ENCODE data around the gene ACOT8. TPM values are rescaled to one million over a fixed set of nuclear protein-coding genes. Genes with fewer than 3 reads are reported as not detected.

The ACOT8 gene
- total and polyA plus RNA-seq, 2 of the 4 experiments (the other 2 are of a cell fraction), result 29.8 to 47.5 TPM

- Histone ChIP-seq H2BK5ac (ENCODE audit: low read depth, low read length, poor library complexity, severe bottlenecking) (no peak overlapping the region), H3K4me3 (ENCODE audit: insufficient read depth, low read depth, low read length) (no peak overlapping the region), H3K18ac (ENCODE audit: low read depth, low read length) (no peak overlapping the region), H4K20me1 (ENCODE audit: insufficient read depth, low read length) (no peaks in the 10 kb centered on the region), H3K27me3 (ENCODE audit: control insufficient read depth, insufficient read depth, low read length) (peaks cover 2% of the 10 kb centered on the region; the same call in 1 of the 2 replicates), H3K4me2 (ENCODE audit: low read depth, low read length) (no peak overlapping the region), H3K9me1 (ENCODE audit: insufficient read depth, low read length) (no peaks in the 10 kb centered on the region), H3K36me3 (ENCODE audit: control insufficient read depth, insufficient read depth, low read length) (no peaks in the 10 kb centered on the region), H3K56ac (ENCODE audit: extremely low read depth, insufficient read depth, low read length) (no peak overlapping the region), H2AK5ac (ENCODE audit: low read depth, low read length) (no peak overlapping the region), H2AFZ (replicated peaks; ENCODE audit: low read length, poor library complexity) (no peak overlapping the region), H3K14ac (replicated peaks; ENCODE audit: low read depth, low read length) (no peak overlapping the region), H2BK15ac (ENCODE audit: low read depth, low read length) (no peak overlapping the region), H4K5ac (ENCODE audit: low read depth, low read length) (no peak overlapping the region), H3K9me3 (ENCODE audit: control insufficient read depth, insufficient read depth, low read length) (no peaks in the 10 kb centered on the region), H3K27ac (ENCODE audit: insufficient read depth, low read length) (no peak overlapping the region), H4K91ac (ENCODE audit: insufficient read depth, low read depth, low read length) (no peak overlapping the region), H2AK9ac (replicated peaks; ENCODE audit: low read depth, low read length, poor library complexity) (no peak overlapping the region), H2BK20ac (ENCODE audit: low read depth, low read length) (no peak overlapping the region), H3K9ac (ENCODE audit: low read depth, low read length) (no peak overlapping the region), H4K8ac (ENCODE audit: low read depth in 2 of 2, low read length in 2 of 2) (no peak overlapping the region), H3K4ac (ENCODE audit: low read depth, low read length) (no peak overlapping the region), H3K4me1 (ENCODE audit: control insufficient read depth, insufficient read depth, low read length) (peaks cover 16% of the 10 kb centered on the region), H3K23ac (ENCODE audit: low read depth, low read length) (no peak overlapping the region), H2BK120ac (ENCODE audit: low read depth, low read length) (no peak overlapping the region), H3K79me1 (ENCODE audit: low read depth in 1 of 2, low read length in 2 of 2) (no peaks in the 10 kb centered on the region)
- in situ Hi-C loops (cut with MboI; ENCODE audit: low sequenced_read_pairs) (no loop called here), dilution Hi-C loops (cut with HindIII; ENCODE audit: low sequenced_read_pairs, unreplicated experiment) (no loop called here), intact Hi-C loops (cut with micrococcal nuclease) (no loop called here)
- no CpG with 5 or more reads among the region's 2 CpGs for WGBS, 2 experiments (ENCODE audit: extremely low coverage in 2 of 2, insufficient read length in 1 of 2)
- ATAC-seq (ENCODE audit: low read depth), result no peak
- BruUV-seq (replicated peaks), result no TSS peak
- ChIA-PET CTCF (interaction anchor here (0.7 kb wide), 1 partner anchor 53 kb away, joined by 5 read pairs; no protein-coding TSS in a partner anchor), POLR2A (ENCODE audit: unreplicated experiment) (no interaction called here)
- DNase-seq, result no peak
- TF ChIP-seq CTCF (conservative IDR thresholded peaks at IDR 0.05; ENCODE audit: low read depth, low read length) (no peak), MAZ (IDR thresholded peaks at IDR 0.05; ENCODE audit: borderline replicate concordance, low read depth, low read length) (no peak), RFX5 (IDR thresholded peaks at IDR 0.05; ENCODE audit: low read depth, low read length) (no peak), RCOR1 (IDR thresholded peaks at IDR 0.05; ENCODE audit: insufficient replicate concordance, low read length) (no peak)
These were observed 28.6 kb downstream of the ACOT8 start for GRCh38 chr20:45828589-45828988.

Data from IMR-90 (cell line).